Subcutaneous adipose tissue (tissue), 4 donors: ENCODE measurements around the gene TTC23. TPM values are rescaled to one million over a fixed set of nuclear protein-coding genes. Genes with fewer than 3 reads are reported as not detected.

ENCODE experiments used
- total RNA-seq, 4 donors: library from RNA; depleted of rRNA; stranded (reverse); fragments of >200 nt; gene quantifications; one replicate each; pipeline ENCODE4 v1.1.0, GENCODE V29; 2016
- TF ChIP-seq, protein P1 (sequence below): fragments of 450-650 bp; IDR thresholded peaks from one replicate; pipeline ENCODE4 v1.5.1; 2016; ENCODE audit warnings: low read depth, mild to moderate bottlenecking, control low read depth, antibody characterized with exemption, moderate library complexity

TTC23 gene
- total RNA-seq, 4 donors from 2014 or later, result 19.6 to 24.0 (median 23.2) TPM

DNA sequence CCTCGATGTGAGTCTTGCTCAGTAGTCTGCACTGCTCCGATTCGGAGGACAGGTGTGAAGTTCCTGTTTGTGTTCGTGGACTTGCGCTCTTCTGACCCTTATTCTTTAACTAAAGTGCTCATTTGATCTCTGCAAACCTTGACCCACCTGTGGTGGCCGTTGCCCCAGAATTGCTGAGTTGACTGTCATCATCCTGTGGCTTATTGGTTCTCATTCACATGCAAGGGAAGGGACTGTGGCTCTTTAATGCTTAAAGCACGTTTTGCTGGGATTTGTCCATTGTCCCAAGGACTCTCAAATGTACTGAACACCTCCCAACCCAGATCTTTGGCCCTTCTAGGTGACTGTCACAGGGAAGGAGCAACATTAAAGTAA is 131.1 kb downstream of the TTC23 start:
- TF ChIP-seq, protein P1, sequence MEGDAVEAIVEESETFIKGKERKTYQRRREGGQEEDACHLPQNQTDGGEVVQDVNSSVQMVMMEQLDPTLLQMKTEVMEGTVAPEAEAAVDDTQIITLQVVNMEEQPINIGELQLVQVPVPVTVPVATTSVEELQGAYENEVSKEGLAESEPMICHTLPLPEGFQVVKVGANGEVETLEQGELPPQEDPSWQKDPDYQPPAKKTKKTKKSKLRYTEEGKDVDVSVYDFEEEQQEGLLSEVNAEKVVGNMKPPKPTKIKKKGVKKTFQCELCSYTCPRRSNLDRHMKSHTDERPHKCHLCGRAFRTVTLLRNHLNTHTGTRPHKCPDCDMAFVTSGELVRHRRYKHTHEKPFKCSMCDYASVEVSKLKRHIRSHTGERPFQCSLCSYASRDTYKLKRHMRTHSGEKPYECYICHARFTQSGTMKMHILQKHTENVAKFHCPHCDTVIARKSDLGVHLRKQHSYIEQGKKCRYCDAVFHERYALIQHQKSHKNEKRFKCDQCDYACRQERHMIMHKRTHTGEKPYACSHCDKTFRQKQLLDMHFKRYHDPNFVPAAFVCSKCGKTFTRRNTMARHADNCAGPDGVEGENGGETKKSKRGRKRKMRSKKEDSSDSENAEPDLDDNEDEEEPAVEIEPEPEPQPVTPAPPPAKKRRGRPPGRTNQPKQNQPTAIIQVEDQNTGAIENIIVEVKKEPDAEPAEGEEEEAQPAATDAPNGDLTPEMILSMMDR, result no peak

DNA sequence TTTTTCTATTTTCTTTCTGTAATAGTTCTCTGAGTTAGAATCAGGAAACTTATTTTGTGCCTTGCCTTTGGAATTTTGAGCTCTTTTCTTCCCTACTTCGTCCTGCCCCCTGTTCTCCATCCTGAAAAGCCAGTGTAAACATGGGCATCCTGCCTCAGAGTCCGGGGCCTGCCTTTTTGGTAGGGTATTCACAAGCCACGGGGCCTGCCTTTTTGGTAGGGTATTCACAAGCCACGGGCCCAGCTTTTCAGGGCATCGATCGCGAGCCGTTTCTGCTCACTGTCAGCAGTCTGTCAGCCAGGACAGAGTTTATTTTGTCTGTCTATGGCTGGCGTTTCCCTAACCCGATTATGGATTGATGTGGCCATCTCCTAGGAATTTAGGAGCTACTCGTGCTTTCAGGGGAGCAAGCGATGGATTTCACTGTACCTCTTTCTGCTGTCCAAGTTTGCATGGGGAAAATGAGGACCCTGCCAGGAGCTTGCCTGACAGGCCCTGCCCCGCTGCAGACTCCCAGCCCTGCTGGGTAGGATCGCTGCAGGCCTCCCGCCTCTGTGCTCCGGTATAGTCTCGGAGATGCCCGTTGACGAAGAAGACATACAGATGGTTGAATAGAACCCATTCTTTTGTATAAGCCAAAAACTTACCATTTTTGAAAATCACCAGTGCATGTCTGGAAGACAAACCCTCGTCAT is 131.7 kb downstream of the TTC23 start:
- TF ChIP-seq, protein P1, result no peak

GRCh38 chr15:99117111-99117510 is 132.3 kb downstream of the TTC23 start:
- TF ChIP-seq, protein P1, result no peak

DNA sequence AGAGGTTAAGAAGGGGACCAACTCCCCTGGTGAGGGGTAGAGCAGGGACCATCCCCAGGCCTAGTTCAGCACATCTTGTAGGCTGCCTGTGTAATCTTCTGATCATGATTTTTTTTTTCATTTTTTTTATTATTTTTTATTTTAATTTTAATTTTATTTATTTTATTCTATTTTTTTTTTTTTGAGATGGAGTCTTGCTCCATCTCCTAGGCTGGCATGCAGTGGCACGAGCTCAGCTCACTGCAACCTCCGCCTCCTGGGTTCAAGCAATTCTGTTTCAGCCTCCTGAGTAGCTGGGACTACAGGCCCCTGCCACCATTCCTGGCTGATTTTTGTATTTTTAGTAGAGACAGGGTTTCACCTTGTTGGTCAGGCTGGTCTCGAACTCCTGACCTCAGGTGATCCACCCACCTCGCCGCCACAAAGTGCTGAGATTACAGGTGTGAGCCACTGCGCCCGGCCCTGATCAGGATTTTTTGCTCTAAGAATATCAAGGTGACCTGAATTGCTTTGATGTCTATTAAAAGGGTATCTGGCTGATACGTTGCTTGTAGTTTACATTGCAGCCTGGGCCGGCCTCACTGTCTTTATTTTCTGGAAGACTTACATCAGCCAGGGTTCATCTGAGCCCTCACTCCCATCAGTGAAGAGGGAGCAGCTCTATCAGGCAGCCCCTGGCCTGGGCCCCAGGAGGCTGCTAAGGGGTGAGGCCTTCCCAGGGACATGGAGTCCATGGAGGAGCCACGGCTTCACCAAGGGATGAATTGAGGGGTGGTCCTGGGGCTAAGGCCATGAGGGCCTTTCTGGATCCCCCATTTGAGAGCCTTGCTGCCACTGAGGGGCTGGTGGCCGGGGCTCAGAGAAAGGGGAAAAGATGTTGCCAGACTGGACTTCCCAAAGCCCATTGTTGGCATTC is 133.8 kb downstream of the TTC23 start:
- TF ChIP-seq, protein P1, result no peak

DNA sequence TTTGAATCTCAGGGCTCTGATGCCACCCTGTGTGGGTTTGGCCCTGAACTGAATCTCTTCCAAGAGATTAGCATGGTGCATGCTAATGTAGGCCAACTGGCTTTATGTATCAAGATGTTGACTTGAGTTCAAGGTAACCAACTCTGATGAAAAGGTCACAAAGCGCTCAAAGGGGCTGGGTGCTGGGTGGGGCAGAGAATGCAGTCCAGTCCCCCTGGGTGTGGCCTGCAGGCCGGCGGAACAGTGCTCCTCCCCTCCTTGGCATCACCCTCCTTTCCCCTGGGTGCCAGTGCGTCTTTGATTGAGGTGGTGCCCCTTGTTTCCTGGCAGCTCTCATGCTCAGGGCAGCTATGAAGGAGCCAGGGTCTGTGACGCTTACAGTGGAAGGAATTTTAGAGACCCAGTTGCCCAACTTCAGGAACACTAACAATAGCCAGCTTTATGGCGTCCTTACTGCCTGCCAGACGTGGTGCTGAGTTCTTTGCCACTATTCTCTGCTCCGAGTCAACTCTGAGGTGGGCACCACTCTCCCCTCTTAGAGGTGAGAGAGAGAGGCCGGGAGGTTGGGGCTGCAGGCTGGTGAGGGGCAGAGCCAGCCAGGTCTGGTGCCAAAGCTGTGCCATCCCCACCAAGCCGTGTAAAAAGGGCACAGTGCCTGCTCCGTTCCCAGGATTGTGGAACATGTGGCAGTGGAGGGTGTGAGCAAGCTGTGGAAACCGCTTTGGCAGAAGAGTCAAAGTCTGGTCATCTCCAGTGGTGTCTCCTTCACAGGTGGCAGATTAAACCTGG is 134.7 kb downstream of the TTC23 start:
- TF ChIP-seq, protein P1, result no peak

GRCh38 chr15:99113547-99114271 is 135.7 kb downstream of the TTC23 start:
- TF ChIP-seq, protein P1, result no peak
